Stimulated activated CD8-positive, alpha-beta memory T cell treated with anti-CD3 and anti-CD28 coated beads, Interleukin-2, amount 100 ng/mL, for 1 hour (primary cell): ENCODE measurements around the gene PDZD4.

Source experiments
- DNase-seq, 2 donors: peaks; one replicate each; pipeline ENCODE4 v3.0.0-alpha.2; 2020; ENCODE audit warnings: low read depth in 2 of 2

Gene PDZD4

GRCh38 chrX:153829799-153830639, at the start of gene PDZD4:
Gene PDZD4 (minus strand): TSS chrX:153830544. CDS start chrX:153830298, 246 bp downstream.
- DNase-seq: no peak

- no peak for DNase-seq
Observed at GRCh38 chrX:153879741-153880439, 49.5 kb upstream of the PDZD4 start.

- no peak for DNase-seq
Observed at GRCh38 chrX:153878969-153879653, 48.8 kb upstream of the PDZD4 start.

- no peak for DNase-seq
Observed at GRCh38 chrX:153878345-153878744, 48.0 kb upstream of the PDZD4 start.

- no peak for DNase-seq
Observed at GRCh38 chrX:153877571-153878261, 47.4 kb upstream of the PDZD4 start.

GRCh38 chrX:153876112-153876491, 45.8 kb upstream of the PDZD4 start:
- no peak for DNase-seq

GRCh38 chrX:153875391-153876111, 45.2 kb upstream of the PDZD4 start:
- DNase-seq: peak; percentile 52 to 55

- no peak for DNase-seq
Observed at GRCh38 chrX:153874366-153875125, 44.2 kb upstream of the PDZD4 start.

- DNase-seq: no peak
Observed at GRCh38 chrX:153874085-153874365, 43.7 kb upstream of the PDZD4 start.

GRCh38 chrX:153873282-153874084, 43.1 kb upstream of the PDZD4 start:
- no peak for DNase-seq

- DNase-seq: no peak
Observed at GRCh38 chrX:153871946-153872878, 41.9 kb upstream of the PDZD4 start.

- DNase-seq: no peak
Observed at GRCh38 chrX:153871451-153871850, 41.1 kb upstream of the PDZD4 start.

- no peak for DNase-seq
Observed at GRCh38 chrX:153870791-153871360, 40.5 kb upstream of the PDZD4 start.

- DNase-seq: no peak
Observed at GRCh38 chrX:153870288-153870690, 39.9 kb upstream of the PDZD4 start.

GRCh38 chrX:153869473-153870287, 39.3 kb upstream of the PDZD4 start:
- DNase-seq: no peak

GRCh38 chrX:153868576-153869472, 38.5 kb upstream of the PDZD4 start:
- DNase-seq: no peak

- DNase-seq: no peak
Observed at GRCh38 chrX:153867671-153868070, 37.3 kb upstream of the PDZD4 start.
